Activated T-cell treated with anti-CD3 and anti-CD28 coated beads, Interleukin-2, amount 50 U/mL, for 24 hours (primary cell): ENCODE data around the gene REC114.
"Not testable (repeated sequence)": the region's sequence is repeated elsewhere in the genome, so short reads cannot be mapped to it uniquely, and the experiment has no call there.

Source experiments
- DNase-seq: peaks from one replicate; pipeline ENCODE4 v3.0.0-alpha.2; 2020
- H3K27ac Mint-ChIP-seq: 2 replicates; pipeline ENCODE4 v1.8.0; 2020; ENCODE audit warnings: mild to moderate bottlenecking, mixed read lengths
- H3K27me3 Mint-ChIP-seq: 2 replicates; pipeline ENCODE4 v1.8.0; 2020; ENCODE audit warnings: mixed read lengths
- H3K36me3 Mint-ChIP-seq: 2 replicates; pipeline ENCODE4 v1.8.0; 2020; ENCODE audit warnings: low read depth, mixed read lengths
- H3K4me1 Mint-ChIP-seq: 2 replicates; pipeline ENCODE4 v1.8.0; 2020; ENCODE audit warnings: low read depth, mixed read lengths
- H3K4me3 Mint-ChIP-seq: 2 replicates; pipeline ENCODE4 v1.8.0; 2020; ENCODE audit warnings: mild to moderate bottlenecking, moderate library complexity, mixed read lengths
- H3K9me3 Mint-ChIP-seq: 2 replicates; pipeline ENCODE4 v1.8.0; 2020; ENCODE audit warnings: mixed read lengths

Gene REC114

GRCh38 chr15:73442968-73443367 is at the start of gene REC114:
REC114 (plus strand) TSS chr15:73443164; CDS start chr15:73443186, 22 bp downstream.
- no peak within 1 kb of the TSS for H3K4me3 Mint-ChIP-seq
- DNase-seq, result no peak
- H3K27me3 Mint-ChIP-seq, result peaks cover 26% of the 10 kb centered on the region
- no peak within 1 kb of the TSS for H3K27ac Mint-ChIP-seq
- H3K9me3 Mint-ChIP-seq, result no peaks in the 10 kb centered on the region
- H3K36me3 Mint-ChIP-seq, result no peaks in the 10 kb centered on the region
- H3K4me1 Mint-ChIP-seq, result peaks cover 4% of the 10 kb centered on the region

GRCh38 chr15:73393336-73393735 is 49.6 kb upstream of the REC114 start:
- Mint-ChIP-seq H3K27ac (no peak overlapping the region), H3K4me3 (no peak overlapping the region), H3K9me3 (no peaks in the 10 kb centered on the region), H3K4me1 (no peaks in the 10 kb centered on the region), H3K36me3 (no peaks in the 10 kb centered on the region), H3K27me3 (peaks cover 21% of the 10 kb centered on the region)
- no peak for DNase-seq

- Mint-ChIP-seq H3K36me3 (no peaks in the 10 kb centered on the region), H3K4me3 (no peak overlapping the region), H3K27me3 (peaks cover 21% of the 10 kb centered on the region), H3K4me1 (no peaks in the 10 kb centered on the region), H3K9me3 (no peaks in the 10 kb centered on the region), H3K27ac (no peak overlapping the region)
- DNase-seq, result no peak
Observed at GRCh38 chr15:73394782-73395181, 48.2 kb upstream of the REC114 start.

- no peak overlapping the region for H3K4me3 Mint-ChIP-seq
- no peaks in the 10 kb centered on the region for H3K36me3 Mint-ChIP-seq
- no peak overlapping the region for H3K27ac Mint-ChIP-seq
- DNase-seq, result no peak
- no peaks in the 10 kb centered on the region for H3K4me1 Mint-ChIP-seq
- peaks cover 21% of the 10 kb centered on the region for H3K27me3 Mint-ChIP-seq
- H3K9me3 Mint-ChIP-seq, result no peaks in the 10 kb centered on the region
Observed at GRCh38 chr15:73395671-73396070, 47.3 kb upstream of the REC114 start.

GRCh38 chr15:73397461-73397860 is 45.5 kb upstream of the REC114 start:
- Mint-ChIP-seq H3K9me3 (no peaks in the 10 kb centered on the region), H3K4me1 (no peaks in the 10 kb centered on the region), H3K27ac (no peak overlapping the region), H3K36me3 (no peaks in the 10 kb centered on the region), H3K27me3 (peaks cover 12% of the 10 kb centered on the region), H3K4me3 (no peak overlapping the region)
- no peak for DNase-seq

- Mint-ChIP-seq H3K27me3 (peaks cover 11% of the 10 kb centered on the region), H3K9me3 (no peaks in the 10 kb centered on the region), H3K27ac (no peak overlapping the region), H3K4me3 (no peak overlapping the region), H3K36me3 (no peaks in the 10 kb centered on the region), H3K4me1 (no peaks in the 10 kb centered on the region)
- DNase-seq, result no peak
Observed at GRCh38 chr15:73398861-73399260, 44.1 kb upstream of the REC114 start.

GRCh38 chr15:73400222-73400621 is 42.7 kb upstream of the REC114 start:
- not testable (repeated sequence) for H3K27ac Mint-ChIP-seq

GRCh38 chr15:73403171-73403570 is 39.8 kb upstream of the REC114 start:
- Mint-ChIP-seq H3K36me3 (no peaks in the 10 kb centered on the region), H3K4me1 (no peaks in the 10 kb centered on the region), H3K4me3 (no peak overlapping the region), H3K27me3 (peaks cover 2% of the 10 kb centered on the region), H3K27ac (no peak overlapping the region), H3K9me3 (no peaks in the 10 kb centered on the region)
- no peak for DNase-seq

More at GRCh38 chr15:73400222-73400621, 42.7 kb upstream of the REC114 start:
- not testable (repeated sequence) for H3K9me3 Mint-ChIP-seq, DNase-seq, H3K4me1 Mint-ChIP-seq, H3K4me3 Mint-ChIP-seq, H3K36me3 Mint-ChIP-seq
- H3K27me3 Mint-ChIP-seq, result peaks cover 11% of the 10 kb centered on the region

- H3K27me3 Mint-ChIP-seq, result peaks cover 18% of the 10 kb centered on the region
Observed at GRCh38 chr15:73414876-73415275, 28.1 kb upstream of the REC114 start.

GRCh38 chr15:73424506-73424905 is 18.5 kb upstream of the REC114 start:
- no peak for DNase-seq
- H3K27me3 Mint-ChIP-seq, result peaks cover 28% of the 10 kb centered on the region
- no peaks in the 10 kb centered on the region for H3K9me3 Mint-ChIP-seq
- peaks cover 3% of the 10 kb centered on the region for H3K4me1 Mint-ChIP-seq
- no peak overlapping the region for H3K4me3 Mint-ChIP-seq
- H3K27ac Mint-ChIP-seq, result no peak overlapping the region
- no peaks in the 10 kb centered on the region for H3K36me3 Mint-ChIP-seq

More at GRCh38 chr15:73414876-73415275, 28.1 kb upstream of the REC114 start:
- Mint-ChIP-seq H3K4me1 (no peaks in the 10 kb centered on the region), H3K36me3 (no peaks in the 10 kb centered on the region), H3K4me3 (no peak overlapping the region), H3K27ac (no peak overlapping the region), H3K9me3 (no peaks in the 10 kb centered on the region)
- no peak for DNase-seq

GRCh38 chr15:73425510-73425909 is 17.5 kb upstream of the REC114 start:
- no peak overlapping the region for H3K27ac Mint-ChIP-seq
- no peak for DNase-seq
- no peak overlapping the region for H3K4me3 Mint-ChIP-seq
- peaks cover 28% of the 10 kb centered on the region for H3K27me3 Mint-ChIP-seq
- H3K9me3 Mint-ChIP-seq, result no peaks in the 10 kb centered on the region
- no peaks in the 10 kb centered on the region for H3K36me3 Mint-ChIP-seq
- peaks cover 3% of the 10 kb centered on the region for H3K4me1 Mint-ChIP-seq

- H3K4me1 Mint-ChIP-seq, result peaks cover 3% of the 10 kb centered on the region
- no peak overlapping the region for H3K27ac Mint-ChIP-seq
- no peaks in the 10 kb centered on the region for H3K9me3 Mint-ChIP-seq
- no peaks in the 10 kb centered on the region for H3K36me3 Mint-ChIP-seq
- H3K27me3 Mint-ChIP-seq, result peaks cover 29% of the 10 kb centered on the region
- no peak overlapping the region for H3K4me3 Mint-ChIP-seq
- DNase-seq, result no peak
Observed at GRCh38 chr15:73426323-73426994, 16.5 kb upstream of the REC114 start.

GRCh38 chr15:73431329-73431728 is 11.6 kb upstream of the REC114 start:
- H3K4me1 Mint-ChIP-seq, H3K36me3 Mint-ChIP-seq, H3K9me3 Mint-ChIP-seq, DNase-seq, H3K4me3 Mint-ChIP-seq, H3K27ac Mint-ChIP-seq: not testable (repeated sequence)
- peaks cover 41% of the 10 kb centered on the region for H3K27me3 Mint-ChIP-seq

GRCh38 chr15:73433873-73434272 is 9.1 kb upstream of the REC114 start:
- H3K4me1 Mint-ChIP-seq, result no peaks in the 10 kb centered on the region
- H3K27ac Mint-ChIP-seq, result no peak overlapping the region
- H3K36me3 Mint-ChIP-seq, result no peaks in the 10 kb centered on the region
- H3K9me3 Mint-ChIP-seq, result no peaks in the 10 kb centered on the region
- peaks cover 44% of the 10 kb centered on the region for H3K27me3 Mint-ChIP-seq
- no peak overlapping the region for H3K4me3 Mint-ChIP-seq
- no peak for DNase-seq

- H3K27ac Mint-ChIP-seq, result no peak overlapping the region
- no peaks in the 10 kb centered on the region for H3K4me1 Mint-ChIP-seq
- no peaks in the 10 kb centered on the region for H3K9me3 Mint-ChIP-seq
- no peak for DNase-seq
- H3K36me3 Mint-ChIP-seq, result no peaks in the 10 kb centered on the region
- no peak overlapping the region for H3K4me3 Mint-ChIP-seq
- H3K27me3 Mint-ChIP-seq, result peaks cover 42% of the 10 kb centered on the region
Observed at GRCh38 chr15:73436613-73437012, 6.4 kb upstream of the REC114 start.
